Tibial nerve (tissue), 4 donors: ENCODE measurements around the gene MRPS34.

Source experiments
- CTCF ChIP-seq, 5 experiments: fragments of 200-600 bp in 3 of 5; fragments of 450-650 bp in 2 of 5; sonication (generic) in 3 of 5; IDR thresholded peaks; one replicate each; pipeline ENCODE4 v1.5.1; 2016 to 2019; ENCODE audit warnings: antibody characterized with exemption in 5 of 5, mild to moderate bottlenecking in 3 of 5, moderate library complexity in 2 of 5
- EP300 ChIP-seq, 2 donors: sonication (generic); formaldehyde crosslinking; IDR thresholded peaks; one replicate each; pipeline ENCODE4 v1.6.1; 2017; ENCODE audit warnings: antibody characterized with exemption in 2 of 2, mild to moderate bottlenecking in 1 of 2
- POLR2A ChIP-seq, 2 donors: fragments of 450-650 bp; IDR thresholded peaks; one replicate each; pipeline ENCODE4 v1.6.1; 2017; ENCODE audit warnings: antibody characterized with exemption in 2 of 2, mild to moderate bottlenecking in 2 of 2, moderate library complexity in 2 of 2

DNA sequence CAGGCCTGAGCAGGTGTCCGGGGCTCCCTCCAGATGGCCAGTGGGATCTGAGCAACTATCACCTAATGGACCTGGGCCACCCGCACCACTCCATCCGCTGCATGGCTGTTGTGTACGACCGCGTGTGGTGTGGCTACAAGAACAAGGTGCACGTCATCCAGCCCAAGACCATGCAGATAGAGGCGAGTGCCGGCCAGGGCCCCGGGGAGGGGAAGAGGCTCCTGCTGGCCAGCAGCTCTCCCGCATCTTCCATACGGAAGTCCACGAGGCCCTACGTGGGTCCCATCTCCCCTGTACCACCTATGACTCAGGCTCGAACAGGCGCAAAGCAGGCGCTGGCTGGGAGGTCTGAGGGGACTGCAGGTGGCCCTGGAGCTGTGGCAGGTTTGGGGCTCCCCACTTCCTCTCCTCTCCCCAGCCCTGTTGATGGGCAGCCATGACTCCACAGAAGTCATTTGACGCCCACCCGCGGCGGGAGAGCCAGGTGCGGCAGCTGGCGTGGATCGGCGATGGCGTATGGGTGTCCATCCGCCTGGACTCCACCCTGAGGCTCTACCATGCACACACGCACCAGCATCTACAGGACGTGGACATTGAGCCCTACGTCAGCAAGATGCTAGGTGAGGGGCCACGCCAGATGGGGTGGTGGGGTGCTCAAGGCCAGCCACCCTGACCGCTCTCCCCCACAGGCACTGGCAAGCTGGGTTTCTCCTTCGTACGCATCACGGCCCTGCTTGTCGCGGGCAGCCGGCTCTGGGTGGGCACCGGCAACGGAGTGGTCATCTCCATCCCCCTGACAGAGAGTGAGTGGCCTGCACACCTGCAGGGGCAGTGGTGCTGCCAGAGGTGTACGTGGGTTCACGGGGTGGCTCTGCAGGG, 5.6 kb downstream of the MRPS34 start:
- TF ChIP-seq CTCF (IDR thresholded peaks at IDR 0.05) (no peak), EP300 (IDR thresholded peaks at IDR 0.05) (no peak), POLR2A (IDR thresholded peaks at IDR 0.05) (no peak)
